RWPE1 (cell line): Measurements from ENCODE around the gene PEAK1.

ENCODE experiments used
- CTCF ChIA-PET: fragments of 350-600 bp; sonication (Branson Sonifier 250); formaldehyde crosslinking; extraction: SDS; loops from one replicate; lab custom pipeline; 2021; lab: Yijun Ruan, JAX
- POLR2A ChIA-PET: fragments of 400-600 bp; formaldehyde crosslinking; extraction: SDS; loops from one replicate; lab custom pipeline; 2020; ENCODE audit warnings: antibody characterized with exemption; ENCODE audit not compliant: low non-redundant PET; lab: Yijun Ruan, JAX
- DNase-seq: peaks from one replicate; pipeline ENCODE4 v3.0.0; 2012; ENCODE audit warnings: low spot score
- H3K27ac ChIP-seq: fragments of 450-650 bp; 2 replicates; pipeline ENCODE4 v1.5.1; 2017
- CTCF ChIP-seq: fragments of 450-650 bp; conservative IDR thresholded peaks from 2 replicates; pipeline ENCODE4 v1.5.1; 2017; ENCODE audit warnings: low read depth, mild to moderate bottlenecking

PEAK1 gene

GRCh38 chr15:77335298-77335697 is 84.6 kb downstream of the PEAK1 start:
- no peak for DNase-seq
- POLR2A ChIA-PET: no interaction called here
- no peak for TF ChIP-seq CTCF
- H3K27ac ChIP-seq: no peak overlapping the region
- CTCF ChIA-PET: interaction anchor here (0.6 kb wide), 1 partner anchor 22 kb away, joined by 3 read pairs; no protein-coding TSS in a partner anchor

GRCh38 chr15:77333166-77333565 is 86.7 kb downstream of the PEAK1 start:
- ChIA-PET CTCF (no interaction called here), POLR2A (no interaction called here)
- no peak overlapping the region for H3K27ac ChIP-seq
- DNase-seq: no peak
- no peak for TF ChIP-seq CTCF

- CTCF ChIA-PET: no interaction called here
- no peak for TF ChIP-seq CTCF
These were observed 90.7 kb downstream of the PEAK1 start for GRCh38 chr15:77329202-77329601.

GRCh38 chr15:77327844-77328529 is 91.9 kb downstream of the PEAK1 start:
- no peak overlapping the region for H3K27ac ChIP-seq
- POLR2A ChIA-PET: interaction anchor here (0.5 kb wide), 1 partner anchor 28 kb away, joined by 3 read pairs; no protein-coding TSS in a partner anchor
- DNase-seq: no peak
- CTCF ChIA-PET: interaction anchor here (0.6 to 0.7 kb wide), 3 partner anchors 44 to 681 kb away, joined by 3 to 4 read pairs (median 4); no protein-coding TSS in a partner anchor
- TF ChIP-seq CTCF: no peak

More at GRCh38 chr15:77329202-77329601, 90.7 kb downstream of the PEAK1 start:
- no peak overlapping the region for H3K27ac ChIP-seq
- no peak for DNase-seq
- POLR2A ChIA-PET: no interaction called here

- no peak for TF ChIP-seq CTCF
- POLR2A ChIA-PET: interaction anchor here (0.5 kb wide), 1 partner anchor 29 kb away, joined by 3 read pairs; no protein-coding TSS in a partner anchor
- no peak for DNase-seq
- no peak overlapping the region for H3K27ac ChIP-seq
- CTCF ChIA-PET: no interaction called here
These were observed 92.7 kb downstream of the PEAK1 start for GRCh38 chr15:77327168-77327567.

- no peak overlapping the region for H3K27ac ChIP-seq
- POLR2A ChIA-PET: no interaction called here
- no peak for DNase-seq
- CTCF ChIA-PET: interaction anchor here (0.6 kb wide), 1 partner anchor 10 kb away, joined by 3 read pairs; no protein-coding TSS in a partner anchor
- TF ChIP-seq CTCF: no peak
These were observed 93.5 kb downstream of the PEAK1 start for GRCh38 chr15:77326366-77326765.
